Fibroblast of lung (primary cell): Measurements from ENCODE around the gene SHISAL1. TPM values are rescaled to one million over a fixed set of nuclear protein-coding genes. Genes with fewer than 3 reads are reported as not detected.

ENCODE experiments used
- DNase-seq, 2 donors: peaks; one replicate each; pipeline versions ENCODE4 v3.0.0 to v3.0.0-alpha.2; 2010; ENCODE audit warnings: low read depth in 2 of 2
- H2AFZ ChIP-seq: 2 replicates; pipeline ENCODE4 v1.5.1; 2012; ENCODE audit warnings: low read length, control low read depth, inconsistent platforms
- H3K27ac ChIP-seq: 2 replicates; pipeline ENCODE4 v1.5.1; 2011; ENCODE audit warnings: low read length, control low read depth; ENCODE audit not compliant: insufficient read depth
- H3K27me3 ChIP-seq: 2 replicates; pipeline ENCODE4 v1.5.1; 2011; ENCODE audit warnings: mild to moderate bottlenecking, low read length; ENCODE audit not compliant: control insufficient read depth, insufficient read depth
- H3K36me3 ChIP-seq: 2 replicates; pipeline ENCODE4 v1.5.1; 2011; ENCODE audit warnings: low read length; ENCODE audit not compliant: control insufficient read depth, insufficient read depth
- H3K4me1 ChIP-seq: 2 replicates; pipeline ENCODE4 v1.5.1; 2011; ENCODE audit warnings: low read length; ENCODE audit not compliant: control insufficient read depth, insufficient read depth; ENCODE audit errors: extremely low read depth
- H3K4me2 ChIP-seq: 2 replicates; pipeline ENCODE4 v1.5.1; 2011; ENCODE audit warnings: low read length, control low read depth; ENCODE audit not compliant: insufficient read depth; ENCODE audit errors: extremely low read depth
- H3K4me3 ChIP-seq, 4 experiments: fragments of 200-600 bp in 1 of 4; sonication (generic) in 1 of 4; replicated peaks in 1 of 4; 2 replicates each; pipeline ENCODE4 v1.5.1; 2011 to 2016; ENCODE audit warnings: low read length in 4 of 4, low read depth in 3 of 4, mild to moderate bottlenecking in 3 of 4, control low read depth in 2 of 4, inconsistent platforms in 1 of 4, mixed read lengths in 1 of 4; ENCODE audit not compliant: insufficient read depth in 1 of 4; ENCODE audit errors: control extremely low read depth in 1 of 4
- H3K79me2 ChIP-seq: 2 replicates; pipeline ENCODE4 v1.5.1; 2012; ENCODE audit warnings: mild to moderate bottlenecking, low read length, inconsistent platforms; ENCODE audit not compliant: control insufficient read depth, insufficient read depth
- H3K9ac ChIP-seq: 2 replicates; pipeline ENCODE4 v1.5.1; 2011; ENCODE audit warnings: mild to moderate bottlenecking, low read length, control low read depth; ENCODE audit not compliant: insufficient read depth
- H3K9me3 ChIP-seq: 2 replicates; pipeline ENCODE4 v1.5.1; 2012; ENCODE audit warnings: low read depth, low read length; ENCODE audit not compliant: control insufficient read depth, insufficient read depth
- H4K20me1 ChIP-seq: 2 replicates; pipeline ENCODE4 v1.5.1; 2011; ENCODE audit warnings: low read length; ENCODE audit not compliant: control insufficient read depth, insufficient read depth; ENCODE audit errors: extremely low read depth
- EZH2 ChIP-seq: IDR thresholded peaks from 2 replicates; pipeline ENCODE4 v1.5.1; 2012; ENCODE audit warnings: low read length, control low read depth, mild to moderate bottlenecking; ENCODE audit errors: missing control alignments
- polyA plus RNA-seq, 2 donors: library from polyadenylated mRNA; depleted of rRNA in 1 of 2; stranded (reverse) in 1 of 2; unstranded in 1 of 2; fragments of >200 nt; gene quantifications; 2 replicates each; pipeline ENCODE4 v1.2.1, GENCODE V29; 2011 to 2012; ENCODE audit warnings: missing spikeins in 1 of 2
- total RNA-seq: library from RNA; depleted of rRNA; stranded (reverse); fragments of >200 nt; gene quantifications from 2 replicates; pipeline ENCODE4 v1.2.1, GENCODE V29; 2014
- TF ChIP-seq, protein P1 (sequence below), 2 donors: IDR thresholded peaks in 1 of 2; conservative IDR thresholded peaks in 1 of 2; 1 replicate in 1 of 2; 2 replicates in 1 of 2; pipeline ENCODE4 v1.5.1; 2011 to 2012; ENCODE audit warnings: low read length in 2 of 2, control low read depth in 1 of 2, inconsistent platforms in 1 of 2, low read depth in 1 of 2, mild to moderate bottlenecking in 1 of 2

The SHISAL1 gene
- total and polyA plus RNA-seq, 2 donors (not counting 1 experiment from before 2014, with no cell fraction given) = 0.73 to 3.5 TPM

DNA sequence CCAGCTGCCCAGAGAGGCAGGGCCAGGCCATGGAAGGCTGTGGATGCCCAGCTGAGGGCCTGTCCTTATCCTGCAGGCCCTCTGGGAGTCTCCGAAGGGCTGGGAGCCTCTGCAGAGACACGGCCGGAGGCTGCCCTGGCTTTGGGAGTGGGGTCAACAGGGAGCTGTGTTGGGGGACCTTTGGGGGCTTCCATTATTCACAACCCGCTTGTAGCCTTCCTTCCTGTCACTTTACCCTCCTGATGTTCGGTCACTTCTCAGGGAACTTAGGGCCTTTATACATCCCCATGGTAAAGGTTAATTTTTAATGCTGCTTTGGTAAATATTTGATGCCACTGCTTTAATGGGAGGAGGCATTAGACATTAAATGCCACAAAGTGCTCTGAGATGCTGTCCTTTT lies 44.9 kb downstream of the SHISAL1 start:
- Histone ChIP-seq H3K79me2 (no peaks in the 10 kb centered on the region), H3K27ac (no peak overlapping the region), H3K4me1 (no peaks in the 10 kb centered on the region), H3K27me3 (no peaks in the 10 kb centered on the region), H3K4me3 (no peak overlapping the region), H3K36me3 (no peaks in the 10 kb centered on the region), H3K9me3 (no peaks in the 10 kb centered on the region), H2AFZ (no peak overlapping the region), H3K9ac (no peak overlapping the region), H4K20me1 (no peaks in the 10 kb centered on the region), H3K4me2 (no peak overlapping the region)
- TF ChIP-seq EZH2 = no peak
- TF ChIP-seq, protein P1, sequence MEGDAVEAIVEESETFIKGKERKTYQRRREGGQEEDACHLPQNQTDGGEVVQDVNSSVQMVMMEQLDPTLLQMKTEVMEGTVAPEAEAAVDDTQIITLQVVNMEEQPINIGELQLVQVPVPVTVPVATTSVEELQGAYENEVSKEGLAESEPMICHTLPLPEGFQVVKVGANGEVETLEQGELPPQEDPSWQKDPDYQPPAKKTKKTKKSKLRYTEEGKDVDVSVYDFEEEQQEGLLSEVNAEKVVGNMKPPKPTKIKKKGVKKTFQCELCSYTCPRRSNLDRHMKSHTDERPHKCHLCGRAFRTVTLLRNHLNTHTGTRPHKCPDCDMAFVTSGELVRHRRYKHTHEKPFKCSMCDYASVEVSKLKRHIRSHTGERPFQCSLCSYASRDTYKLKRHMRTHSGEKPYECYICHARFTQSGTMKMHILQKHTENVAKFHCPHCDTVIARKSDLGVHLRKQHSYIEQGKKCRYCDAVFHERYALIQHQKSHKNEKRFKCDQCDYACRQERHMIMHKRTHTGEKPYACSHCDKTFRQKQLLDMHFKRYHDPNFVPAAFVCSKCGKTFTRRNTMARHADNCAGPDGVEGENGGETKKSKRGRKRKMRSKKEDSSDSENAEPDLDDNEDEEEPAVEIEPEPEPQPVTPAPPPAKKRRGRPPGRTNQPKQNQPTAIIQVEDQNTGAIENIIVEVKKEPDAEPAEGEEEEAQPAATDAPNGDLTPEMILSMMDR (conservative IDR thresholded peaks at IDR 0.05 in 1 of 2, IDR thresholded peaks at IDR 0.05 in 1 of 2; ENCODE audit: low read depth in 1 of 2, low read length in 2 of 2) = no peak
- no peak for DNase-seq

DNA sequence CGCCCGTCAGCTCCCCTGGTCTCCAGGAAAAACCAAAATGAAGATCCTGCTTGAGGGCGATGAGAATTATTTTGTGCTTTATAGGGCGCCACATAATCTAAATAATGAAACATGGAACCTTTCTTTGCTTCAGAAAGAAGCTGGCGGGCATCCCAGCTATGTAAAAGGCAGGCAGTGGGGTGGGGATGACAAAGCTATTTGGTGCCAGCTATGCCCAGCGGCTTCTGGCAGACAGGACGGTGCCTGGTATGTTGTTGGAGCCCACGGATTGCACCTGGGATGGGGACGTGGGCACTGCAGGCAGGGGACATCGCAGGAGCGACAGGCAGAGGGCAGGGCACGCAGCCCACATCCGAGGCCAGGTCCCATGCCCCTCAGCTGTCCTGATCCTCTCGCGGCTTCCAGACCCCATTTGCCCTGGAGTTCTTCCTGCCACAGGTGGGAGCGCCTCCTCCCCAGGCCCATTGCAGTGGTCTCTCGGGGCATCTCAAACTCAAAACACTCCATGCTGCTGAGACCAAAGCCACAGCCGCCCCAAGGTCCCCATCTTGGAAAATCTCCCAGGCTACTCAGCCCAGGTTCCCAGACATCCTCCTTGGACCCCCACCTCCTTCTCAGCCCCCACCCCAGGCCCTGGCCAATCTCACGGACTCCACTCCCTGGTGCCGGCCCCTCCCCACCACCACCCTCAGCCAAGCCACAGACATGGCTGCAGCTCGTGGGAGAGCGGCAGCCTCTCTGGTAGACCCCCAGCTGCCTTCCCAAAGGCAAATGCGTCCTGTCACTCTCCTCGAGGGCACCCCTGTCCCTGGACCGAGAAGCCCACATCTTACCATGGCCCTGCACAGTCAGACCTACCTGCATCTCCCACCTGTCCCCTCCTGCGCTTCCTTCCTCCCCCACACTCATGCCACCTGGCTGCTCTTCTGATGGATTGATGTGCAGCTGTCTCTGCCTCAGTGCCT lies 45.7 kb downstream of the SHISAL1 start:
- Histone ChIP-seq H3K9me3 (no peaks in the 10 kb centered on the region), H3K4me2 (no peak overlapping the region)

DNA sequence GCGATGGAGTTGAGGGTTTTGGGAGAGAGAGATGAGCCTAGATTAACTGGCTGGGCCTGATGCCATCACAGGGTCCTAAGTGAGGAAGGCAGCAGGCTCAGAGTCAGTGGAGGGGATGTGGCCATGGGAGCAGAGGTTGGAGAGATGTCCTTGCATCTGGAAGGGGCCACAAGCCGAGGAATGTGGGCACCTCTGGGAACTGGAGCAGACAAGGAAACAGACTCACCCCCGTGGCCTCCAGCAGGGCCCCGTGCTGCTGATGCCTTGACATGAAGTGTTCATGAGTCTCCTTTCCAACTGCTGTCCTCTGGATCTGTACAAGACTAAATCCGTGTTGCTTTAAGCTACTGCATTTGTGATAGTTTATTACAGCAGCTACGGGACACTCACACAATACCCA lies 49.2 kb downstream of the SHISAL1 start:
- Histone ChIP-seq H4K20me1 (no peaks in the 10 kb centered on the region), H3K9me3 (no peaks in the 10 kb centered on the region)
- no peak for DNase-seq

More for the DNA sequence above, 45.7 kb downstream of the SHISAL1 start:
- Histone ChIP-seq H3K4me3 (no peak overlapping the region), H3K79me2 (no peaks in the 10 kb centered on the region), H3K36me3 (no peaks in the 10 kb centered on the region), H3K27me3 (no peaks in the 10 kb centered on the region), H3K4me1 (no peaks in the 10 kb centered on the region), H2AFZ (no peak overlapping the region), H3K9ac (no peak overlapping the region), H4K20me1 (no peaks in the 10 kb centered on the region), H3K27ac (no peak overlapping the region)
- TF ChIP-seq EZH2 = no peak
- TF ChIP-seq, protein P1 (conservative IDR thresholded peaks at IDR 0.05 in 1 of 2, IDR thresholded peaks at IDR 0.05 in 1 of 2; ENCODE audit: low read depth in 1 of 2, low read length in 2 of 2) = no peak
- no peak for DNase-seq

More for the DNA sequence above, 49.2 kb downstream of the SHISAL1 start:
- H3K4me2 ChIP-seq = no peak overlapping the region
- no peak overlapping the region for H3K4me3 ChIP-seq
- H3K36me3 ChIP-seq = no peaks in the 10 kb centered on the region
- no peak overlapping the region for H2AFZ ChIP-seq
- H3K27me3 ChIP-seq = no peaks in the 10 kb centered on the region
- H3K4me1 ChIP-seq = no peaks in the 10 kb centered on the region
- TF ChIP-seq, protein P1 (conservative IDR thresholded peaks at IDR 0.05 in 1 of 2, IDR thresholded peaks at IDR 0.05 in 1 of 2; ENCODE audit: low read depth in 1 of 2, low read length in 2 of 2) = no peak
- no peak for TF ChIP-seq EZH2
- H3K27ac ChIP-seq = no peak overlapping the region
- H3K79me2 ChIP-seq = no peaks in the 10 kb centered on the region
- no peak overlapping the region for H3K9ac ChIP-seq
